ENCODE data around the gene GRK1.

Gene GRK1

GRCh38 chr13:113774177-113775107 lies 107.4 kb downstream of the GRK1 start:
- peak; percentile 74 for DNase-seq (ENCODE audit: low read depth)
- H3K4me3 ChIP-seq (replicated peaks; ENCODE audit: low read depth, low read length) = no peak overlapping the region
- no peak for TF ChIP-seq CTCF (IDR thresholded peaks at IDR 0.05; ENCODE audit: low read length, missing control alignments)

GRCh38 chr13:113775451-113776145 lies 108.6 kb downstream of the GRK1 start:
- H3K4me3 ChIP-seq (replicated peaks; ENCODE audit: low read depth, low read length) = no peak overlapping the region
- no peak for DNase-seq (ENCODE audit: low read depth)
- no peak for TF ChIP-seq CTCF (IDR thresholded peaks at IDR 0.05; ENCODE audit: low read length, missing control alignments)

- no peak overlapping the region for H3K4me3 ChIP-seq (replicated peaks; ENCODE audit: low read depth, low read length)
- DNase-seq (ENCODE audit: low read depth) = no peak
- TF ChIP-seq CTCF (IDR thresholded peaks at IDR 0.05; ENCODE audit: low read length, missing control alignments) = no peak
Measured at GRCh38 chr13:113776231-113777125, 109.5 kb downstream of the GRK1 start.

- peak; percentile 49 for DNase-seq (ENCODE audit: low read depth)
- no peak for TF ChIP-seq CTCF (IDR thresholded peaks at IDR 0.05; ENCODE audit: low read length, missing control alignments)
- no peak overlapping the region for H3K4me3 ChIP-seq (replicated peaks; ENCODE audit: low read depth, low read length)
Measured at GRCh38 chr13:113777311-113778260, 110.6 kb downstream of the GRK1 start.

- no peak overlapping the region for H3K4me3 ChIP-seq (replicated peaks; ENCODE audit: low read depth, low read length)
- DNase-seq (ENCODE audit: low read depth) = no peak
- TF ChIP-seq CTCF (IDR thresholded peaks at IDR 0.05; ENCODE audit: low read length, missing control alignments) = no peak
Measured at GRCh38 chr13:113781571-113781970, 114.6 kb downstream of the GRK1 start.

- DNase-seq (ENCODE audit: low read depth) = no peak
- no peak overlapping the region for H3K4me3 ChIP-seq (replicated peaks; ENCODE audit: low read depth, low read length)
- TF ChIP-seq CTCF (IDR thresholded peaks at IDR 0.05; ENCODE audit: low read length, missing control alignments) = no peak
Measured at GRCh38 chr13:113782472-113782871, 115.5 kb downstream of the GRK1 start.

Measured in fibroblast of pulmonary artery (primary cell).